NCI-H2081 (cell line): ENCODE results near the gene IQCH.
"Not testable (repeated sequence)": the region's sequence is repeated elsewhere in the genome, so short reads cannot be mapped to it uniquely, and the experiment has no call there.

Experiments
- DNase-seq, 2 experiments: peaks; one replicate each; lab custom pipeline; 2025; lab: John Stamatoyannopoulos, UW

The IQCH gene

DNA sequence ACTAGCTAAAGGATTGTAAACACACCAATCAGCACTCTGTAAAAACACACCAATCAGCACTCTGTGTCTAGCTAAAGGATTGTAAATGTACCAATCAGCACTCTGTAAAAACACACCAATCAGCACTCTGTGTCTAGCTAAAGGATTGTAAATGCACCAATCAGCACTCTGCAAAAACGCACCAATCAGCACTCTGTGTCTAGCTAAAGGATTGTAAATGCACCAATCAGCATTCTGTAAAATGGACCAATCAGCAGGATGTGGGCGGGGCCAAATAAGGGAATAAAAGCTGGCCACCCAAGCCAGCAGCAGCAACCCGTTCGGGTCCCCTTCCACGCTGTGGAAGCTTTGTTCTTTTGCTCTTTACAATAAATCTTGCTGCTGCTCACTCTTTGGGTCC is 8.0 kb upstream of the IQCH start:
- DNase-seq, result not testable (repeated sequence)

GRCh38 chr15:67248011-67248505 is 6.5 kb upstream of the IQCH start:
- DNase-seq, result no peak

GRCh38 chr15:67249830-67250229 is 4.8 kb upstream of the IQCH start:
- DNase-seq, result no peak

- no peak for DNase-seq
These were observed 3.3 kb upstream of the IQCH start for GRCh38 chr15:67251318-67251717.

- no peak for DNase-seq
These were observed 1.5 kb upstream of the IQCH start for GRCh38 chr15:67253101-67253500.

DNA sequence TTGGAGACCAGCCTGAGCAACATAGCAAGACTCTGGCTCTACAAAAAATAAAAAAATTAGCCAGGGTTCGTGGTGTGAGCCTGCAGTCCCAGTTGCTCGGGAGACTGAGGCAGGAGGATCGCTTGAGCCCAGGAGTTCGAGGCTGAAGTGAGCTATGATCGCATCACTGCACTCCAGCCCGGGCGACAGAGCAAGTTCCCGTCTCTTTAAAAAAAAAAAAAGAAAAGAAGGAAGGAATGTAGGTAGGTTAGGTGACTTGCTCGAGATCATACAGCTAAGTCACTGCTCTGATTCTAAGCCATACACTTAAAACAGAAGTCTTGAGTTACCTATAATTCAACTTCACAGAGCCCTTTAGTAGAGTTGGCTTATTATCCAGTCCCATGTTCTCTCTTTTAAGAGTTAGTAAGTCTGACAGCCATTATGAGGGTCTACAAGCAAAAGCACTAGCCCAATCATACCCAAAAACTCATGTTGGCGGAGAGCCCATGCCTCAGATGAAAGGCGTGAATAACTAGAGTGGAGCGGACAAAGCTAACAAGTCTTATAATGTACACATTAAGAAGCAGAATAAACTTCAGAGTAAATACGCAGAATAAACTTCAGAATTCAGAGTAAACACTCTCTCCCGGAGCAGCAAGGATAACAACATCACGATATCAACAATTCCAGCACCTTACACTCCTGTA is 893 bp upstream of the IQCH start:
- DNase-seq, result no peak

DNA sequence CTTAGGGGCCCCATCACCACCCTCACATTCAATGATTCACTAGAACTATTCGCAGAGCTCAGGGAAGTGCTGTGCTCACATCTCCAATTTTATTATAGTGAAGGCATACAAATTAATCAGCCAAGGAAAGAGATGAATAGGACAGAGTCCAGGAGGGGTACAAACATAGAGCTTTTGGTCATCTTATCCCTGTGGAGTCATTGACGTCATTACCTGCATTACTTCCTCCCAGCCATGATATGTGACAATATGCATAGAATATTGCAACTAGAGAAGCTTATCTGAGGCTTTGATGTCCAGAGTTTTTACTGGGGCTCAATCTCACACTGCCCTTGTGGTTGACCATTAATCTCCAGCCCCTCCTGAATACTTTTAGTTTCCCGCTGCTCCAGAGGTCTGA is 1.5 kb downstream of the IQCH start:
- DNase-seq, result no peak

GRCh38 chr15:67258412-67258811 is 3.8 kb downstream of the IQCH start:
- DNase-seq, result not testable (repeated sequence)

- no peak for DNase-seq
These were observed 4.8 kb downstream of the IQCH start for GRCh38 chr15:67259379-67259778.

GRCh38 chr15:67259806-67260205 is 5.2 kb downstream of the IQCH start:
- DNase-seq, result no peak

DNA sequence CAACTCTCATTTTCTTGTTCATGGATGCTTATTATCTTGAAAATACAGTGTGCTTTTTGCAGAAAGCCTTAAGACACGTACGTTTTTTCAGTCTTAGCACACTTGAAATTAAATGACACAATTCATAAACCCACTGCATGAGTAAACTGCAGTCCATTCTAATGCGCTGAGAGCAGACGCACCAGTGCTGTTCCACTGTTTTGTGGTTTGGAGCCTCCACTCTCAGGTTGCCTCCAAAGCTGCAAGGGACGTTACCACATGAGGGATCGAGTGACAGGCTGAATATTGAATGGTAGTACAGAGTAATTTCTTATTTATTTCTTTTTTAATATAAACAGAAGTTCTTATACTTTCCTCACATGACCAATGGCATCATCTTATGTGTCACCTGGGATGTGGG is 12.3 kb downstream of the IQCH start:
- DNase-seq, result no peak

- DNase-seq, result no peak
These were observed 12.9 kb downstream of the IQCH start for GRCh38 chr15:67267440-67267839.

DNA sequence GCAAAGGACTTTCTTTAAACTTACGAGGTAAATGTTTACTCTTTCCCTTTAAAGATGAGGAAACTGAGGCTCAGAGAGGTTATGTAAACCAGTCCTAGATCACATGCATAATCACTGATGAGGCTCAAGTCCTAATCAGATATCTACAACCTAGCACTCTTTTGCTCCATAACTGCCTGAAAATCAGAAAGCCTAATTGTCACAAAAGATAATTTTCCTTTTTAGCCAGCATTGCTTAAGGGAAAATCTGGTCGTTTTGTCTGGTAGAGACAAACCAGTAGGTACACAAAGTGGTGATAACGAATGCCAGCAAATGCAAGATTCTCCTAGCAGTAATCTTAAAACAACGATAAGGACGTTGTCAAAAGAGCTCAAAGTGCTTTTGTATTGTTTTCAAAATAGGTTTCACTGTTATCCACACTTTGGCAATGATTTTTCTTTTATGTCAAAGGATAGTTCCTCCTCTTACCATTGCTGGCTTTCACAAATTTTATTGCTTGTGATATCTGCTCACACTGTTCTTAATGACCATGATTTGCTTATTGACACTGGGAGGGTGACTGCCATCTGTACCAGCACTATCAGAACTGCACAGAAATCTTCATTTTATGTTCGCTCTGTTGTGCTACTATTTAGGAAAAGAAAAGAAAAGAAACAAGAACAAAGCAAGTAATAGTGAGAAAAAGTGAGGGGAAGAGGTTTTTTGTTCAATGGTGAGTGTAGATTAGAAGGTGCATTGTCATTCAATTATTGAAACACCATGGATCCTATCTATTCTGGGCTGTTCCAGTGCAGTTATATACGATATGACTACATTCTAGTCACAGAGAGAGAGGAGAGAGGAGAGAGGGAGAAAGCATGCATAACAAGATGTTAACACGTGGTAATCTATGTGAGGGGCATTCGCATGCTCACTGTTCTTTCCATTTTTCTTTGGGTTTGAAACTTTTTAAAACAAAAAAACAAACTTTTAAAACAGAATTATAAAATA is 13.7 kb downstream of the IQCH start:
- no peak for DNase-seq

DNA sequence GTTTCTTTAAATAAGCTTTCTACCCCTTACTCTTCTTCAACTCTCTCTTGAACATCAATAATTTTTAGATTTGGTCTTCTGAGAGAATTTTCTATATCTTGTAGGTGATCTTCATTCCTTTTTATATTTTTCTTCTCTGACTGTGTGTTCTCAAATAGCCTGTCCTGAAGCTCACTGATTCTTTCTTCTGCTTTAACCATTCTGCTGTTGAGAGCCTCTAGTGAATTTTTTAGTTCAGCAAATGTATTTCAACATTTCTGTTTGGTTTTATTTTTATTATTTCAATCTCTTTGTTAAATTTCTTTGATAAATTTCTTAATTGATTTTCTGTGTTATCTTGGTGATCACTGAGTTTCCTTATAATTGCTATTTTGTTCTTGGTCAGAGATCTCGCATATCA is 19.6 kb downstream of the IQCH start:
- DNase-seq, result no peak

GRCh38 chr15:67276666-67277065 is 22.1 kb downstream of the IQCH start:
- DNase-seq, result no peak

DNA sequence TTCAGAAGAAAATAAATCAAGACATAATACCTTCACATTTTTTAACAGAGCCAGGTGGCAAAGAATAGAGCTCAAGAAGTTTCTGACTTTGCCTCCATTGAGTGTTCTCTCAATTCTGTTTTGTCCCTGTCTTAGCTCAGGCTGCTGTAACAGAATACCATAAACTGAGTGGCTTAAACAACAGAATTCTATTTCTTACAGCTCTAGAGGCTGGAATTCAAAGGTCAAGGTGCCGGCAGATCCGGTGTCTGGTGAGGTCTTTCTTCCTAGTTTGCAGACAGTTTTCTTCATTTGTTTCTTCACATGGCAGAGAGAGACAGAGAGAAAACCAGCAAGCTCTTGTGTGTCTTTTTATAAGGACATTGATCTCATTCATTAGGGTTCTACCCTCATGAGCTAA is 25.6 kb downstream of the IQCH start:
- no peak for DNase-seq

DNA sequence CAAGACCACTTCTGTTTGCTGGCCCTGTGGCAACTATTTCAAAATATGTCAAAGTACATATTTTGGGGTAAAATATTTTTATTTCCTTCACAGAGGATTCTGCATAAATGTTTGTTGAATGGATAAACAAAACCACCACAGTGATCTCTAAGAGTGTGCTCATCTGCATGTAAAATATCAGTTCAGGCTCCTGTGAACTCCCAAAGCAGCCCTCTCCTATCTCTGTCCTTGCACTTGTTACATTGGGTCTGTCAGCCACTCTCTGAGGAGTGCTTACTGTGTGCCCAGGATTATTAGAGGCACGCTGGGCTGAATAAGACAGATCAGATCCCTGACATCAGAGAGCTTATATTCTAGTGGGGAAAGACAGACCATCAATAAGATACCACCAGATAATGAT is 27.1 kb downstream of the IQCH start:
- DNase-seq, result no peak

GRCh38 chr15:67285625-67286024 is 31.0 kb downstream of the IQCH start:
- DNase-seq, result not testable (repeated sequence)

DNA sequence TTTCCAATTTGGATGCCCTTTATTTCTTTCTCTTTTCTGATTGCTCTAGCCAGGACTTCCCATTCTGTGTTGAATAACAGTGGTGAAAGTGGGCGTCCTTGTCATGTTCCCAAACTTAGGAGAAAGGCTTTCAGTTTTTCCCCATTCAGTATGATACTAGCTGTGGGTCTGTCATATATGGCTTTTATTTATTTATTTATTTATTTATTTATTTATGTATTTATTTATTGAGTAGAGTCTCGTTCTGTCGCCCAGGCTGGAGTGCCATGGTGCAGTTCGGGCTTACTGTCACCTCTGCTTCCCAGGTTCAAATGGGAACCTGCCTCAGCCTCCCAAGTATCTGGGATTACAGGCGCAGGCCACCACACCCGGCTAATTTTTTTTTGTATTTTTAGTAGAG is 31.8 kb downstream of the IQCH start:
- not testable (repeated sequence) for DNase-seq

DNA sequence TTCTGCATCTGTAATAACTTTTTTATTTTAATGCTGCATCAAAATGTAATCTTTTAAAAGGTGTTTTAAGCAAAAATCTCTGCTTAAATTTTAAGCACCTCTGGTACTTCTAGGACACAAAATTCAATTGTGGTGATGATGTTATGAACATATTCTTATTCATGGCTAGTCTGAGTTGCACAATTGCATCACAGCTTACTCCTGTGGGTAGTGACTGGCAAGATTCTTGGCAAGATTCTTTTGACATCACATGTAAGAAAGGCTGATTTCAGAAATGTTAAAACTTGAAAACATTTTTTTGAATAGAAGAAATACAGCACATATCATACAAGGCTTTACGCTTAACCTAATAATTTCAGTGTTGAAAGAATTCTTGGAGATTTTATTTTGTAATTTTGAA is 35.7 kb downstream of the IQCH start:
- DNase-seq, result no peak

DNA sequence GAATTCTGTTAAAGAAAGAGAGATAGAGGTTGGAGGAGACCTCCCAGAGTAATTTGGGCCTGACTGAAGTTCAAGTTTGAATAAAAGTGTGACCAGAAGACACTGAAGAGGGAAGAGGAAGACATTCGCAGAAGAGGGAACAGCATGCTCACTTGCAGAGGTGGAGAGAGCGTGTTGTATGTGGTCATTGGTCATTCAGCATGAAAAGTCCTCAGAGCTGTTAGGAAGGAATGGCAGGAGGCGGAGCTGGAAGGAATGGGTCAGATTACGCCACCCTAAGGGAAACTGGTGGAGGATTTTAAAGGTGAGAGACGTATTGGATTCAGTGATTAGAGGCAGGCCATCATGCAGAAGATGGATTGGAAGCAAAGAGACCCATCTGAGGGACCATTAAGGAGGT is 41.6 kb downstream of the IQCH start:
- DNase-seq, result no peak

DNA sequence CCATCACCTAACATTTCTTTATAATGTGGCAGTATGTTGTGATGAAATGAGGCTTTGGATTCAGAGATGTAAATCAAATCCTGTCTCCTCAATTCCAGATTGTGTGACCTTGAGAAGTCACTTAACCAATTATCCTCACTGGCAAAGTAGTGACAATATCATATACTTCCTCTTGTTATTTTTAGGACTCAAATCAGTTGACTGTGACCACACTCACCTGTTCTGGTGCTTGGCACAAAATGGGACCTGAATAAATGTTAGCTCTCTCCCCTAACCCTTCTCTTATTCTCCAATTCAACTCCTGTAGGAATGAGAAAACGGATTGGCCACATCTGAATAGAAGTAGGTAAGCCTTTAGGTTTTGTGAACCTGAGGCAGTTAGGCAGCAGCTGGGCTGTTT is 42.1 kb downstream of the IQCH start:
- DNase-seq, result no peak
